GM12892 (cell line): ENCODE results near the gene ARHGEF4.

Experiments
- DNase-seq: peaks from one replicate; pipeline ENCODE4 v3.0.0; 2011; ENCODE audit not compliant: insufficient read length
- FAIRE-seq: peaks from 2 replicates; lab custom pipeline; 2011; peaks lifted over from hg19 to GRCh38; lab: Jason Lieb, UNC
- POLR2A ChIP-seq: IDR thresholded peaks from 2 replicates; pipeline ENCODE4 v1.6.1; 2011; ENCODE audit warnings: low read depth, low read length, control low read depth
- POLR2AphosphoS5 ChIP-seq: IDR thresholded peaks from 2 replicates; pipeline ENCODE4 v1.6.1; 2011; ENCODE audit warnings: low read depth, low read length, control low read depth
- TAF1 ChIP-seq: IDR thresholded peaks from 2 replicates; pipeline ENCODE4 v1.6.1; 2011; ENCODE audit warnings: low read depth, mild to moderate bottlenecking, control low read depth, low read length, borderline replicate concordance

The ARHGEF4 gene

GRCh38 chr2:131038258-131039100 lies 201.8 kb downstream of the ARHGEF4 start:
- TF ChIP-seq TAF1 (no peak), POLR2A (no peak), POLR2AphosphoS5 (no peak)
- FAIRE-seq, result no peak

GRCh38 chr2:131039101-131039440 lies 202.4 kb downstream of the ARHGEF4 start:
- DNase-seq (no peak), FAIRE-seq (no peak)
- no peak for TF ChIP-seq POLR2A

More at GRCh38 chr2:131038258-131039100, 201.8 kb downstream of the ARHGEF4 start:
- DNase-seq, result no peak

GRCh38 chr2:131039535-131039907 lies 202.8 kb downstream of the ARHGEF4 start:
- TF ChIP-seq POLR2AphosphoS5, result no peak
- no peak for TF ChIP-seq POLR2A
- no peak for TF ChIP-seq TAF1
- FAIRE-seq, result no peak

GRCh38 chr2:131039908-131040660 lies 203.4 kb downstream of the ARHGEF4 start:
- FAIRE-seq (no peak), DNase-seq (no peak)
- no peak for TF ChIP-seq TAF1
- TF ChIP-seq POLR2A, result no peak
- TF ChIP-seq POLR2AphosphoS5, result no peak

More at GRCh38 chr2:131039535-131039907, 202.8 kb downstream of the ARHGEF4 start:
- DNase-seq, result no peak

GRCh38 chr2:131040661-131041401 lies 204.1 kb downstream of the ARHGEF4 start:
- no peak for TF ChIP-seq TAF1
- no peak for TF ChIP-seq POLR2A
- TF ChIP-seq POLR2AphosphoS5, result no peak
- FAIRE-seq, result no peak
- no peak for DNase-seq

- DNase-seq, result no peak
- TF ChIP-seq POLR2A, result no peak
- TF ChIP-seq POLR2AphosphoS5, result no peak
- no peak for TF ChIP-seq TAF1
- no peak for FAIRE-seq
Observed at GRCh38 chr2:131041402-131042147, 204.9 kb downstream of the ARHGEF4 start.

GRCh38 chr2:131042148-131042775 lies 205.5 kb downstream of the ARHGEF4 start:
- no peak for FAIRE-seq
- no peak for TF ChIP-seq TAF1
- TF ChIP-seq POLR2A, result no peak
- TF ChIP-seq POLR2AphosphoS5, result no peak
- no peak for DNase-seq

GRCh38 chr2:131043199-131044074 lies 206.7 kb downstream of the ARHGEF4 start:
- TF ChIP-seq TAF1 (no peak), POLR2A (no peak), POLR2AphosphoS5 (no peak)
- no peak for DNase-seq
- FAIRE-seq, result no peak

- TF ChIP-seq POLR2A (no peak), TAF1 (no peak), POLR2AphosphoS5 (no peak)
- FAIRE-seq (no peak), DNase-seq (no peak)
Observed at GRCh38 chr2:131044075-131044756, 207.5 kb downstream of the ARHGEF4 start.
